Trophoblast cell (in vitro differentiated cells and primary cell): ENCODE data around the gene NHSL2.

Experiments used
- DNase-seq, 2 donors: peaks; one replicate each; pipeline ENCODE4 v3.0.0-alpha.2; 2016
- H2AFZ ChIP-seq: 2 replicates; pipeline ENCODE4 v1.6.1; 2013; ENCODE audit warnings: low read length, moderate library complexity, mild to moderate bottlenecking; ENCODE audit not compliant: insufficient read depth, poor library complexity
- H2AK5ac ChIP-seq: 2 replicates; pipeline ENCODE4 v1.6.1; 2013; ENCODE audit warnings: mild to moderate bottlenecking, low read length
- H2BK120ac ChIP-seq: 2 replicates; pipeline ENCODE4 v1.6.1; 2013; ENCODE audit warnings: low read length, mild to moderate bottlenecking, moderate library complexity; ENCODE audit not compliant: insufficient read depth, poor library complexity
- H2BK12ac ChIP-seq: 2 replicates; pipeline ENCODE4 v1.6.1; 2013; ENCODE audit warnings: mild to moderate bottlenecking, low read length, moderate library complexity
- H2BK5ac ChIP-seq: 2 replicates; pipeline ENCODE4 v1.6.1; 2013; ENCODE audit warnings: low read length, low read depth, moderate library complexity, mild to moderate bottlenecking; ENCODE audit not compliant: poor library complexity
- H3K14ac ChIP-seq: 2 replicates; pipeline ENCODE4 v1.6.1; 2013; ENCODE audit warnings: mild to moderate bottlenecking, low read length
- H3K18ac ChIP-seq: 2 replicates; pipeline ENCODE4 v1.6.1; 2013; ENCODE audit warnings: mild to moderate bottlenecking, low read length
- H3K23ac ChIP-seq: 2 replicates; pipeline ENCODE4 v1.6.1; 2013; ENCODE audit warnings: low read length
- H3K27ac ChIP-seq: 2 replicates; pipeline ENCODE4 v1.5.1; 2013; ENCODE audit warnings: low read depth, mild to moderate bottlenecking, inconsistent platforms, low read length, moderate library complexity
- H3K27me3 ChIP-seq: 2 replicates; pipeline ENCODE4 v1.6.1; 2013; ENCODE audit warnings: inconsistent platforms, mild to moderate bottlenecking, low read length, moderate library complexity; ENCODE audit not compliant: insufficient read depth
- H3K36me3 ChIP-seq, 2 experiments: 1 replicate in 1 of 2; 2 replicates in 1 of 2; pipeline ENCODE4 v1.6.1; 2013; ENCODE audit warnings: low read length in 2 of 2, mild to moderate bottlenecking in 2 of 2, moderate library complexity in 1 of 2; ENCODE audit not compliant: insufficient read depth in 2 of 2, control insufficient read depth in 1 of 2
- H3K4ac ChIP-seq: 2 replicates; pipeline ENCODE4 v1.6.1; 2013; ENCODE audit warnings: low read depth, mild to moderate bottlenecking, low read length, moderate library complexity
- H3K4me1 ChIP-seq, 2 experiments: 1 replicate in 1 of 2; 2 replicates in 1 of 2; pipeline ENCODE4 v1.6.1; 2013; ENCODE audit warnings: low read length in 2 of 2, mild to moderate bottlenecking in 2 of 2, moderate library complexity in 1 of 2; ENCODE audit not compliant: insufficient read depth in 2 of 2, control insufficient read depth in 1 of 2
- H3K4me2 ChIP-seq: 2 replicates; pipeline ENCODE4 v1.6.1; 2013; ENCODE audit warnings: inconsistent platforms, mild to moderate bottlenecking, low read length, moderate library complexity
- H3K4me3 ChIP-seq: 2 replicates; pipeline ENCODE4 v1.5.1; 2013; ENCODE audit warnings: mild to moderate bottlenecking, low read depth, low read length, inconsistent platforms
- H3K79me1 ChIP-seq: one replicate; pipeline ENCODE4 v1.6.1; 2013; ENCODE audit warnings: low read length
- H3K79me2 ChIP-seq: 2 replicates; pipeline ENCODE4 v1.6.1; 2013; ENCODE audit warnings: low read length, mild to moderate bottlenecking; ENCODE audit not compliant: control insufficient read depth, insufficient read depth, poor library complexity
- H3K9ac ChIP-seq: 2 replicates; pipeline ENCODE4 v1.6.1; 2013; ENCODE audit warnings: mild to moderate bottlenecking, low read length
- H3K9me3 ChIP-seq: 2 replicates; pipeline ENCODE4 v1.6.1; 2013; ENCODE audit warnings: low read depth, mild to moderate bottlenecking, control low read depth, inconsistent platforms, low read length; ENCODE audit not compliant: insufficient read depth
- H4K12ac ChIP-seq: 2 replicates; pipeline ENCODE4 v1.6.1; 2013; ENCODE audit warnings: low read depth, mild to moderate bottlenecking, low read length, moderate library complexity
- H4K8ac ChIP-seq: 2 replicates; pipeline ENCODE4 v1.6.1; 2013; ENCODE audit warnings: low read depth, mild to moderate bottlenecking, low read length, moderate library complexity
- H4K91ac ChIP-seq: one replicate; pipeline ENCODE4 v1.6.1; 2013; ENCODE audit warnings: low read depth, mild to moderate bottlenecking, low read length, moderate library complexity
- WGBS: extraction: QIAGEN DNeasy Blood & Tissue Kit; methylation state at CpG from one replicate; pipeline ENCODE4 v1.1.7; 2013; ENCODE audit warnings: missing lambda C conversion rate; ENCODE audit not compliant: insufficient read length, insufficient coverage; ENCODE audit errors: extremely low coverage; 5-methylcytosine and 5-hydroxymethylcytosine counted together

NHSL2 gene

DNA sequence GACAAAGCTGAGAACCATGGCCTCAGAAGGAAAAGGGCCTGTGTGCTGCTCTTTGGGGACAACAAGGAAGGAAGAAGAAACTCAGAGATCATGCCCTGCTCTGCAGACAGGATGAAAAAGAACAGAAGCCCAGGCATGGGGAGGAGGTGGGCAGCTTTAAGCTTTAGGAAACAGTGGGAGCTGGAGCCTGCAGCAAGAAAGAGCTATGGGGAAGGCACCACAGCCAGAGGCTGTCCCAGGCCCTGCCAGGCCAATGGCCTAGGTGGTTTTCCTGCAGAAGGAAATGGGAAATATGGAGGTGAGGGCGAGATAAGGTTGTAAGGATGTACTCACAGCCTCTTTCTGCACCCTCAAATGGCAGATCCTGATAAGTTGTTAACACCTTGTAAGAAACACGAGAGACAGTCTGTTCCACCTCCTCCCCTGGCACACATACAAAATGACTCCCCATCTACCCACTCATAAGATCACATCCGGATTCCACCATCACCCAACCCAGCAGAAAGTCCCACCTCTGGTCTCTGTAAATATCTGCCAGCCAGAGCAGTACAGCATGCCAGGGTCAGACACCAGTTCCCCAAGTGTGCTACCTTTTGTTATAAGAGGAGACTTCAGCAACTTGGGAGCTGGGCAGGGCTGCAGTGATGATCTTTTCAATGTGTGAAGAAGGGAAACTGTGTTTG is 115.8 kb downstream of the NHSL2 start:
- no CpG with 5 or more reads among the region's 3 CpGs for WGBS
- H3K23ac ChIP-seq, result no peak overlapping the region
- H2BK120ac ChIP-seq, result peak overlapping the region; percentile 38
- H3K79me1 ChIP-seq, result peaks cover 23% of the 10 kb centered on the region
- no peak overlapping the region for H2AFZ ChIP-seq
- H2BK5ac ChIP-seq, result no peak overlapping the region
- H3K4me1 ChIP-seq, result peaks cover 23 to 33% of the 10 kb centered on the region in 2 experiments
- H3K36me3 ChIP-seq, result peaks cover 0 to 1% of the 10 kb centered on the region in 2 experiments
- no peaks in the 10 kb centered on the region for H3K27me3 ChIP-seq
- H3K4me2 ChIP-seq, result no peak overlapping the region
- no peaks in the 10 kb centered on the region for H3K79me2 ChIP-seq
- H3K27ac ChIP-seq, result no peak overlapping the region
- peak overlapping the region; percentile 50 for H2BK12ac ChIP-seq
- no peak overlapping the region for H4K8ac ChIP-seq
- no peak overlapping the region for H3K14ac ChIP-seq
- no peak overlapping the region for H3K18ac ChIP-seq
- no peak for DNase-seq
- H3K4me3 ChIP-seq, result no peak overlapping the region
- no peak overlapping the region for H3K9ac ChIP-seq
- no peak overlapping the region for H4K12ac ChIP-seq
- H3K4ac ChIP-seq, result no peak overlapping the region
- no peaks in the 10 kb centered on the region for H3K9me3 ChIP-seq
- peak overlapping the region; percentile 43 for H4K91ac ChIP-seq
- H2AK5ac ChIP-seq, result no peak overlapping the region

DNA sequence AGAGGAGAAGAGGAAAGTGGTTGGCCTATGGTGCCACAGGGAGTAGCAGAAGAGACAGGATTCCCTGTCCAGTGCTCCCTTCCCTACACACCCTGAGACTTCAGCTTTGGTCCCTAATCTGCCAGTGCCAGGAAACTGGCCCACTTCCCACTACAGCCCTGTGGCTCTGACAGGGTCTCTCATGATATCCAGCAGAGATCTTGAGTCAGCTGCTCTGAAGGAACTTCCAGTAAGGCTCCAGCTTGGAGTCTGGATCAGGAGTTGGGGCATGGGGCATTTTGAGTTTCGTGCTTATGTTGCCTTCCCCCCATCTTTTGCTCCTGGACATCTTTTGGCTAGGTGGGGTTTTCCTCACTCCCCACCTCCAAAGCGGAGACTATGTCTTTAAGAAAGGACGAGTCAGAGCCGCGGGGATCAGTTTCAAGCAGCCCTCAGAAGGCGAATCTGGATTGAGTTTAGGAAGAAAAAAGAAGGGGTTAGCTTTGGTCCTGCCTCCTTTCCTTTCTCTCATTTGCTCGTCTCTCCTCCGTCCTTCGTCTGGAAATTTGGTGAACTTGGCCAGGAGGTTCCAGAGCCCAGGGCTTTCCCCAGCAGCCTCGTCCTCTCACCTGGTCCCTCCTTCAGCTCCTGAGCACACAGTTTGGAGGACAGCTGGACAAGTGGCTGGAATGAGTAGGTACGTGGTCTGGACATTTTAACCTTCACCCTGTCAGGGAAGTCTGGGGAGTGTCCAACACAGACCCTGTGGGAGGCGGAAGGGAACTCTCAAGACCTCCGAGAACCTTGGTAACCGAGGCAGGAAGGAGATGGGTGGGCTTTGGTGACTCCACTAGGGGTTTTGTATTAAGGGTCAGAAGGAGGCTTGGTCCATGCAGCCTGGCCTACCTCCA is 116.6 kb downstream of the NHSL2 start:
- H4K8ac ChIP-seq, result no peak overlapping the region
- no peak overlapping the region for H3K27ac ChIP-seq
- no peak overlapping the region for H2AFZ ChIP-seq
- peak overlapping the region; percentile 43 for H4K91ac ChIP-seq
- no peak overlapping the region for H3K23ac ChIP-seq
- H4K12ac ChIP-seq, result no peak overlapping the region
- H3K4me2 ChIP-seq, result no peak overlapping the region
- H3K79me2 ChIP-seq, result no peaks in the 10 kb centered on the region
- peaks cover 23% of the 10 kb centered on the region for H3K79me1 ChIP-seq
- H3K27me3 ChIP-seq, result no peaks in the 10 kb centered on the region
- peak overlapping the region; percentile 60 for H2AK5ac ChIP-seq
- H3K4me1 ChIP-seq, result peaks cover 23 to 33% of the 10 kb centered on the region in 2 experiments
- H3K14ac ChIP-seq, result peak overlapping the region; percentile 52
- no peak overlapping the region for H2BK5ac ChIP-seq
- H3K9me3 ChIP-seq, result no peaks in the 10 kb centered on the region
- H3K18ac ChIP-seq, result peak overlapping the region; percentile 80
- peak overlapping the region; percentile 87 for H2BK12ac ChIP-seq
- WGBS, result no CpG with 5 or more reads among the region's 14 CpGs
- peaks cover 0 to 1% of the 10 kb centered on the region in 2 experiments for H3K36me3 ChIP-seq
- no peak overlapping the region for H3K4ac ChIP-seq
- peak overlapping the region; percentile 38 for H2BK120ac ChIP-seq
- H3K4me3 ChIP-seq, result no peak overlapping the region
- H3K9ac ChIP-seq, result no peak overlapping the region
- DNase-seq, result no peak

DNA sequence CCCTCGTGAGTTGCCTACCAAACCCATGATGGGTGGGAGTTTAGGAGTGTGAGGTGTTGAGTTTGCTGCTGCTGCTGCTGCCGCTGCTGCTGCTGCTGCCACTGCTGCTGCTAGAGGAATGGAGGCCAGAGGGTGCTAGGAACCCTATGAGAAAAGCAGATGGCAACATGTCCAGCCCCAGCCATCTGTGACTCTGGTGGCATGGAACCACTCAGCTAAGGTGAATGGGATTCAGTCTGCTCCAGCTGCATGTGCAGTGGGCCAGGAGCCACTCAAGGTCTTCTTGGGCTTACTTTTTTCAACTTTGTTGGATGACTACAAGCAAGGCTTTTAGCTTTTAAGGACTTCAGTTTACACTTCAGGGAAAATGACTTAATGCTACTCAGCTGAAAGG is 117.3 kb downstream of the NHSL2 start:
- no peaks in the 10 kb centered on the region for H3K9me3 ChIP-seq
- no peaks in the 10 kb centered on the region for H3K79me2 ChIP-seq
- H3K27ac ChIP-seq, result no peak overlapping the region
- no peak overlapping the region for H2AFZ ChIP-seq
- H2BK5ac ChIP-seq, result peak overlapping the region; percentile 16
- no peak for DNase-seq
- no peak overlapping the region for H2AK5ac ChIP-seq
- H3K4me2 ChIP-seq, result no peak overlapping the region
- H3K23ac ChIP-seq, result no peak overlapping the region
- peaks cover 23 to 33% of the 10 kb centered on the region in 2 experiments for H3K4me1 ChIP-seq
- peak overlapping the region; percentile 80 for H3K18ac ChIP-seq
- H3K79me1 ChIP-seq, result peaks cover 23% of the 10 kb centered on the region
- no peak overlapping the region for H3K4me3 ChIP-seq
- no peak overlapping the region for H3K9ac ChIP-seq
- no peak overlapping the region for H2BK120ac ChIP-seq
- peak overlapping the region; percentile 87 for H2BK12ac ChIP-seq
- no peak overlapping the region for H4K8ac ChIP-seq
- WGBS, result no CpG with 5 or more reads among the region's 2 CpGs
- H4K12ac ChIP-seq, result no peak overlapping the region
- H3K4ac ChIP-seq, result no peak overlapping the region
- H3K27me3 ChIP-seq, result no peaks in the 10 kb centered on the region
- H3K36me3 ChIP-seq, result peaks cover 0 to 1% of the 10 kb centered on the region in 2 experiments
- H4K91ac ChIP-seq, result no peak overlapping the region
- no peak overlapping the region for H3K14ac ChIP-seq

DNA sequence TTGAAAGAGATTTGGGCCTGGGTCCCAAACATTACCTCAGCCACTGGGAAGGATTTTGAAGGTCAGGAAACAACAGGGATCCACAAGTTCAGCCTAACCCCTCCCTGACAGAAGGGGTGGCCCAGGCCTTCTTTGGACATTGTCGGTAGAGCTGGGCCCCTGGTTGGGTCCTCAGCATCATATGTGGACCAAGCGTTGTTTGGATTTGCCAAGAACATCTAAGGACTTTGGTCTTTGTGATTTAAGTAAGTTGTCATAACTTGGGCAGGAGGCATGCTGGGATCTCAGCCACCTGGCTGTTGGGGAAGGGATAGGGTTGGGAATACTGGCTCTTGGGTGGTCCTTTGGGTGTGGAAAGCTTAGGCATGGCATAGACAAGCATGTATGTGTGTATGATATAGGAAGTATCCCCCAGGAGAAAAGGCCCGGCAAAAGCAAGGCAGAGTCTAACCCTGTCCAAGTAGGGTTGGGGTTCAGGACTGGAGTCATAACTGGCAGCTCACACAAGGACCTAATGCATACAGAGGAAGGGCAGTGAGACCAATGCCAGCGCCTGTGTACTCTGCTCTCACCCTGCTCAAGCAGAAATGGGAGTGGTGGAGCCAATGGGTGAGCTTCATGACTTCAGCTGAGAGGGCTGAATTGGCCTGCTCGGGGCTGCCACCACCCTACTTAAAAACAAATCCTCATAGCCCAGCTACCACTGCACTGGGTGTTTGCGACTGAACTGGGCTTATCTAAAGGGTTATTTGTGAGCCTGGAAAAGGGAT is 118.2 kb downstream of the NHSL2 start:
- Histone ChIP-seq H3K4me1 (peaks cover 23 to 33% of the 10 kb centered on the region in 2 experiments), H2AK5ac (peak overlapping the region; percentile 28), H3K36me3 (peaks cover 0 to 1% of the 10 kb centered on the region in 2 experiments), H2BK5ac (peak overlapping the region; percentile 32), H3K79me1 (peaks cover 23% of the 10 kb centered on the region), H3K23ac (no peak overlapping the region), H3K9ac (no peak overlapping the region), H2BK120ac (peak overlapping the region; percentile 77), H3K9me3 (no peaks in the 10 kb centered on the region), H3K27me3 (no peaks in the 10 kb centered on the region), H4K91ac (peak overlapping the region; percentile 84), H3K4me2 (no peak overlapping the region), H3K79me2 (no peaks in the 10 kb centered on the region), H4K12ac (no peak overlapping the region), H3K4ac (no peak overlapping the region), H4K8ac (peak overlapping the region; percentile 63), H2AFZ (peak overlapping the region; percentile 6), H3K4me3 (no peak overlapping the region), H3K14ac (peak overlapping the region; percentile 40), H3K27ac (peak overlapping the region; percentile 85), H3K18ac (peak overlapping the region; percentile 38), H2BK12ac (peak overlapping the region; percentile 75)
- WGBS, result no CpG with 5 or more reads among the region's 6 CpGs
- DNase-seq, result no peak
